Measurements from ENCODE around the gene FAM228B.

- TF ChIP-seq REST (IDR thresholded peaks at IDR 0.05; ENCODE audit: low read depth) = no peak
- no peak for TF ChIP-seq MAX (IDR thresholded peaks at IDR 0.05)
- no peak for TF ChIP-seq EP300 (IDR thresholded peaks at IDR 0.05; ENCODE audit: borderline replicate concordance)
- no peak for TF ChIP-seq NFIC (IDR thresholded peaks at IDR 0.05)
- TF ChIP-seq CEBPB (IDR thresholded peaks at IDR 0.05) = no peak
- no peak for TF ChIP-seq TCF12 (IDR thresholded peaks at IDR 0.05; ENCODE audit: low read depth)
- TF ChIP-seq TEAD4 (IDR thresholded peaks at IDR 0.05) = no peak
- TF ChIP-seq YY1 (IDR thresholded peaks at IDR 0.05; ENCODE audit: low read depth) = no peak
- no peak for TF ChIP-seq CREB1 (IDR thresholded peaks at IDR 0.05; ENCODE audit: low read depth)
Measured at GRCh38 chr2:24082787-24083566, 40.3 kb upstream of the FAM228B start.
